Measurements from ENCODE around the gene CTCFL.

GRCh38 chr20:57553376-57554018, 28.6 kb upstream of the CTCFL start:
- no peak for TF ChIP-seq CTCF (conservative IDR thresholded peaks at IDR 0.05 in 1 of 2, IDR thresholded peaks at IDR 0.05 in 1 of 2; ENCODE audit: low read depth in 1 of 2, low read length in 2 of 2)
- TF ChIP-seq EZH2 (IDR thresholded peaks at IDR 0.05; ENCODE audit: low read length, missing control alignments): no peak

All from fibroblast of lung (primary cell).